Cerebellar cortex (tissue), 1 donor: ENCODE results near the gene ID4.
"Not testable (repeated sequence)": the region's sequence is repeated elsewhere in the genome, so short reads cannot be mapped to it uniquely, and the experiment has no call there.

ENCODE experiments used
- DNase-seq: peaks from one replicate; pipeline ENCODE4 v3.0.0-alpha.2; 2015; ENCODE audit warnings: low spot score

Gene ID4

DNA sequence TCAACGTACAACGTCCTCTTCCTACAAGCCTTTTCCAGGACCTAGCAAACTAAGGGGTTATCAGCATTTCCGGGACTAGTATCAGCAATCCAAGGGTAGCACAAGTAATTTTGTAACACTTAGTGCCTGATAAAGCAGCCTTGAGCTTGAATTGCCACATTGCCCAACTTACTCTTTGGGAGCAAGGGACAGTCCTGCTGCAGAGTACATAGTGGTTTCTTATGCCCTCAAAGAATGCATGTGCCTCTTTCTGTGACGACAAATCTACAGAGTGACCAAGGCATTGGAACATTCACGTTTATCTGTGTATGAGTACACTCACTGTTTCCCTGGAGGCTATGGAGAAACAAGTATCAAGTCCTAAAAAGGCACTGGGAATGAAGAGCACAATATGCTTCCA, 3.2 kb upstream of the ID4 start:
- DNase-seq = no peak

DNA sequence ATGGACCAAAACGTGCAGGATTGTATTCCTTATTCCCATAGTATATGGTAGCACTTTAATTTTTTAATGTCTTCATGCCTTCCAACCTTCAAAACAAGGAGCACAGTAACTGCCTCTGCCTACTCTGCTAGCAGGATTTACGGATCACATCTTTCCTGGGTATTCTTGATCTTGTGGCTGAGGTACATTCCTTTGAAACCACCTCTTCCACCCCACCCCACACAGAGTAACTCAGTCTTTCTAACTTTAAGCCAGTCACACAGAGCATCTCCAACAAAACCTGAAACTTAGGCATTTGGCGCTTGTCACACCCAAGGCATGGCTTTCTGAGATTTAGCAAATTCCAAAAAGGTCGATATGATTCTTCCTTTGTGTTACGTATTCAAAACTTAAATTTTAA, 2.3 kb upstream of the ID4 start:
- DNase-seq = no peak

DNA sequence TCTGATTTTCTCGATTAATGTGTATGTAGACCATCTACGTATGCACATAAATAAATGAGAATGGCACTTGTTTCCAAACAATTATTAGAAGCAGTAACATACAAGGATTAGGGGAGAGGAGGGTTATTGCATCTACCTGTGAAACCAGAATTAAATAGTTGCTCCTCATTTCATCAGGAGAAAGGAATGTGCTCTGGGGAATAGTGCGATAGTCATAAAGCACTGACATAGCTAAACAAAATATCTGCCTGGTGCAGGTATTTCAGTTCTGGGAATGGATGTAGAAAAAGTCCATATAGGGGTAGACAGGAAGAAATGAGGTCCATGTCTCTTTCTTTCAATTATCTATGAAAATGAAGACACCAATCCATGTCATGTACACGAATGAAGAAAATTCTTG, 1.6 kb upstream of the ID4 start:
- DNase-seq = no peak

DNA sequence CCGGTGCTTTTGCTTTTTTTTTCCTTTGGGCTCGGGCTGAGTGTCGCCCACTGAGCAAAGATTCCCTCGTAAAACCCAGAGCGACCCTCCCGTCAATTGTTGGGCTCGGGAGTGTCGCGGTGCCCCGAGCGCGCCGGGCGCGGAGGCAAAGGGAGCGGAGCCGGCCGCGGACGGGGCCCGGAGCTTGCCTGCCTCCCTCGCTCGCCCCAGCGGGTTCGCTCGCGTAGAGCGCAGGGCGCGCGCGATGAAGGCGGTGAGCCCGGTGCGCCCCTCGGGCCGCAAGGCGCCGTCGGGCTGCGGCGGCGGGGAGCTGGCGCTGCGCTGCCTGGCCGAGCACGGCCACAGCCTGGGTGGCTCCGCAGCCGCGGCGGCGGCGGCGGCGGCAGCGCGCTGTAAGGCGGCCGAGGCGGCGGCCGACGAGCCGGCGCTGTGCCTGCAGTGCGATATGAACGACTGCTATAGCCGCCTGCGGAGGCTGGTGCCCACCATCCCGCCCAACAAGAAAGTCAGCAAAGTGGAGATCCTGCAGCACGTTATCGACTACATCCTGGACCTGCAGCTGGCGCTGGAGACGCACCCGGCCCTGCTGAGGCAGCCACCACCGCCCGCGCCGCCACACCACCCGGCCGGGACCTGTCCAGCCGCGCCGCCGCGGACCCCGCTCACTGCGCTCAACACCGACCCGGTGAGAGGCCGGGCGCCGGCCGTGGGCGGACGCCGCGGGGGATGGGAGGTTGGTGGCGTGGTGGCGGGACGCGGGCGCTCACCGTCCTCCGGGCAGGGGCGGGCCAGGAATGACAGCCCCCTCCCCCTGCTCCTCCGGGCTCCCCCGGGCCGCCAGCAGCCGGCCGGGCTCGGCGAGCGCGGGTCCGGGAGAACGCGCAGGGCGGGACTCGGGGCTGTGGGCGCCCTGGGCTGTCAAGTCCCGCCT, 606 bp downstream of the ID4 start:
- DNase-seq = no peak

DNA sequence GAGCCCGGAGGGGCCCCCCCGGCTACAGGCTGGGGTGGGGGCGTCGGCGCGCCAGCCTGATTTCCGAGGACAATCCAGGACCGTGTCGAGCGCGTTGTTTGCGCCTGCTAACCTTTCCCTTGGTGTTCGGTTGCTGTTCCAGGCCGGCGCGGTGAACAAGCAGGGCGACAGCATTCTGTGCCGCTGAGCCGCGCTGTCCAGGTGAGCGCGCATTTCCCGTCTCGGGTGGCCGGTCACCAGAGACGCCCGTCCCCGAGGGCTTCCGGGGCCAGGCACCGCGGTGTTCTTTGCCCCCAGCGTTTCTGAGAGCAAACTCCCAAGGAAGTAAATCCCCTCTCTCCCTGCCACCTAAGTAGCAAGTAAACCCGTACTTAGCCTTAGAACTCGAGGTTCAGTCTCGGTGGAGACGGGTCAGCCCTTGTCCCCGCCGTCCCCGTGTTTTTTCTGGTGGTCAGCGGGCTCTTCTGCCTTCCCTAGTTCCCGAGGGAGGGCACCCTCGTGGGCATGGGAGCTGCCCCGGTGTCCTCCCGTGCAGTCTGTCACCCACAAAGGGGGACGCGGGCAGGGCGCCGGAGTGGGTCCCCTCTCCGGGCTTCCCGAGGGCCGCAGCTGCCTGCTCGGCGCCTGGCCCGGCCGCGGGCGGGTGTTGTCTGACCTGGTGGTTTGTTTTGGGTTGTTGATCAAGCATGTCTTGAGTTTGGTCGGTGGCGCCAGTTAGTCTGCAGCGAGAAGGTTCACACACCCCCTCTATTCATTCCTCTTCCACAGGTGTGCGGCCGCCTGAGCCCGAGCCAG, 1.5 kb downstream of the ID4 start:
- peak; percentile 57 for DNase-seq

DNA sequence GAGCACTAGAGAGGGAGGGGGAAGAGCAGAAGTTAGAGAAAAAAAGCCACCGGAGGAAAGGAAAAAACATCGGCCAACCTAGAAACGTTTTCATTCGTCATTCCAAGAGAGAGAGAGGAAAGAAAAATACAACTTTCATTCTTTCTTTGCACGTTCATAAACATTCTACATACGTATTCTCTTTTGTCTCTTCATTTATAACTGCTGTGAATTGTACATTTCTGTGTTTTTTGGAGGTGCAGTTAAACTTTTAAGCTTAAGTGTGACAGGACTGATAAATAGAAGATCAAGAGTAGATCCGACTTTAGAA, 2.0 kb downstream of the ID4 start:
- DNase-seq = no peak

DNA sequence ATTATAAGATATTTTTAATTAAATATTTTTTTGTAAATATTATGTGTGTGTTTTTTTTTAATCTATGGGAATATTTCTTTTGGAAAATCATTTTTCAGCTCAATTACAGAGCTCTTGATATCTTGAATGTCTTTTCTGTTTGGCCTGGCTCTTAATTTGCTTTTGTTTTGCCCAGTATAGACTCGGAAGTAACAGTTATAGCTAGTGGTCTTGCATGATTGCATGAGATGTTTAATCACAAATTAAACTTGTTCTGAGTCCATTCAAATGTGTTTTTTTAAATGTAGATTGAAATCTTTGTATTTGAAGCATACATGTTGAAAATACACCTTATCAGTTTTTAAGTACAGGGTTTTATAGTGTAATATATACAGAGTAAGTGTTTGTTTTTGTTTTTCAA, 2.6 kb downstream of the ID4 start:
- no peak for DNase-seq

DNA sequence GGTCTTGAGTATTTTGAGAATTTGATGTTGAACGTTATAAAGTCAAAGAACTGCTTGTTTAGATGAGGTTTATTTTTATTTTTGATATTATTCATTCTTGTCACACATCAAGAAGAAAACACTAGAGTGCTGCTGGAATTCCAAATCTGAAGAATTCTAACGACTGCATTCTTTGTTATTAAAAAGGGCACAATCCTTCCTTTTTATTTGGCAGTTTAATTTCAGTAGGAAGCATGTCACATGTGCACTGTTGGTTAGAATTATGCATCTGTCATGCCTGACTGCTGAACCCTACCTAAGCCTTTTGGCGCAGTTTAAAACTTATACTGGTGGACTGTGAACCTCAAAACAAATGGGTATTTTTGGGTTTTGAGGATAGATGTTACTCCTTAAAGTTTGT, 4.0 kb downstream of the ID4 start:
- DNase-seq = no peak

DNA sequence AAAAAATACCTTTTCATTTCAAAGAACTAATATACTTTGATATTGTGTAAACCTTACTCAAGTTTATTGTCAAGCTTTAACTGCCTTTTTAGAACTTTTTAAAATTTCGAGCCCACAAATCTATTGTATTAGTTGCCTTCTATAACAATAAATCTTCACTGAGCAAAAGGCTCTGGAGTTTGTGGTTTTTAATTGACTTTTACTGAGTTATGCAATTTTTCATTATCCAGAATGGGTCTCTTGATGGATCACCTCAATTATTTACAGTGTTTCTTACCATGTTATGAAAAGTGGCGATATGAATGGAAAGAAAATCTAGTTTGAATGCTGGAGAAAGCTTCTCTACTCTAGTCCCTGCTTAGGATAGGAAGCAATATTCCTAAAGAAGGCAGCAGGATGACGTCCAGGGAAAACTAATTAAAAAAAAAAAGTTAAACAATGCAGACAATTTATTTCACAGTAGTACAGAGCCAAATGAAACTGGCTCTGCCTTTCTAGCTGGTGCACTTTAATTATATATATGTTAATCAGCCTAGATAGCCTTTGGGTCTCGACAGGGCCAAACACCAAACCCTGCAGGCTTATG, 5.0 kb downstream of the ID4 start:
- DNase-seq = no peak

DNA sequence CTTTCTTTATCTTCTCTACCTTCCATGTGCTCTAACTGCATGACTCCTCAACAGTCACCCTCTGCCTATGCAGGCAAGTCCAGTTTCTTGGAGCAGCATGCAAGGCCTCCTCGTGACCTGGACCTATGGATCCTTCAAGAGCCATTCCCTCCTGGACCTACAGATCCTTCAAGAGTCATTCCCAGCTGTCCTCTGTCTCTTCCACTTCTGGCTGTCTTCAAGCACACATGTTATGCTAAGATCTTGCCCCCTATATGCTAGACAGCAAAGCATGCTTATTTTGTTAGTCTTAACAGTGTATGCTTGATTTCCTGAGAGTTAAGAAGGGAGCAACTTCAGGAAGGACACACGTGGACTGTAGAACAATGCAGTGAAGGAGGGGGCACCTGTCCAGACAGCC, 7.5 kb downstream of the ID4 start:
- DNase-seq = no peak

DNA sequence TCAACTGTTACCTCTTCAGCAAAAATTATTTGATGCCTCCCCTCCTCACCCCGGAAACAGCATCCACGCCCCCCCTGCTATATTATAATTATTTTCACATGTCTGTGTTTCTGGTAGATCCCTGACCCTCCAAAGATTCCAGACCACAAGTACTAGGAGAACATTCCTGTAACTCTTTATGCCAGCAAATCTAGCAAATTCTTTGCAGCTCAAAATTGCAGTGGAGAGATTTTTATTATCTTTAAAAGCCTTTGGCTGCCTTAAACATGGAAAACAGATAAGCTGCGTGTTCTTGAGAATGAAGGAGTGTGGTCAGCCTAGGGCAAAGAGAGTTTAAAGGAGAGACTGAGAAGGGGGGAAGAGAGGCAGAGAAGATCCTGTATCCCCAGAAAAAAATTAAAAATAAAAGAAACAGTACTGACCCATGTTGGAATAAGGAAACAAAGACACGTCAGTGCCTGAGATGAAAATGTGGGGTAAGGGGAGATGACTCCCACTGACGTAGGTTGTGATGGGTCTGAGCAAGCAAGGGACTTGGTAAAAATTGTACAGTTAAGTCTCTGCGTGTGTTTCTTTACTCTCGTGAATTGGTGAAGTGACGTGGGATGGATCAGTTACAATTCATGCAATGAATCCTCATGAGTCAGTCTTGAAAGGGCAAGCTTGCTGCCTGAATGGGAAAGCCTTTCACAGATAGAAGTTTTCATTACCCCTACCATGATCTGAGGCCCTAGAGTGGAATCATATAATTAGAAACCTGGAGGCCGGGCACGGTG, 8.3 kb downstream of the ID4 start:
- no peak for DNase-seq

DNA sequence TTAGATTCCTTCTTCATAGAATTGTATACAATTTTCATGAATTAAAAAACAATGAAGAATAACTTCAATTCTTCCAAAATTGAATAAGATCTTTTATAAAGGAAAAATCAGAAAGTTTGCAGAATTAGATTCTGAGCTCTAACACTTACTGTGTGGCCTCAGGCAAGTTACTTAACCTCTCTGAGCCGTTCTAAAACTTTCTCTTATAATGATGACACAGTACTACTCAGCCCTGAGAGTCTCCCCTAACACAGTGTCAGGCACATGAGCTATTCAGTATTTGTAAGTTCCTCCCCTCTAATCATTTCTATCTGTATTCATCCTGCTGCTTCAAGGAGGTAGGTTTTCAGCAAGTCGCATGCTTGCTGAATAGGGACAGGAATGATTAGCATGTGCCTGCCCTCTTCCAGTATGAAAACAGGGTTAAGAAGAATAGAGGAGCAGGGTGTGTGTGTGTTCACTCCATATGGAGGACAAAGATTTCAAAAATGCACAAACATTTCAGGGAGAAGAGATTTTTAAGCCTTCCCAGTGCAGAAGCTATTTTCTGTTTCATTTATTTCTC, 11.4 kb downstream of the ID4 start:
- no peak for DNase-seq

DNA sequence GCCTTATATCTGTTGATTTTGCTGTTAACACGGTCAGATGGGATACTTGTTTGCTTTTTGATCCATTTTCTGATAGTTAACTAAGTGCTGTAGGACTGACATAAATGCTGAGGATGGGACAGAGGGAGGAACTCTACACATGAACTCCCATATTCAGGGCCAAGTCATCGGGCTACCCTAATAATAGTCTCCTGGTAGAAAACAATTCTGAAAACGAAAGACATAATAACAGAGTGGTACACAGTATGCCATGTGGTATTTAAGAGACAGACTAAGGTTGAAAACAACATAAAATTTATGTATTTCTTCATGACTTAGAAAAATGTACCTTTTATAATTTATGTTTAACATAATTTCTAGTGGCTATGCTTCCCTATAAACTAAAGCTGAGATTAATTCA, 12.0 kb downstream of the ID4 start:
- no peak for DNase-seq

DNA sequence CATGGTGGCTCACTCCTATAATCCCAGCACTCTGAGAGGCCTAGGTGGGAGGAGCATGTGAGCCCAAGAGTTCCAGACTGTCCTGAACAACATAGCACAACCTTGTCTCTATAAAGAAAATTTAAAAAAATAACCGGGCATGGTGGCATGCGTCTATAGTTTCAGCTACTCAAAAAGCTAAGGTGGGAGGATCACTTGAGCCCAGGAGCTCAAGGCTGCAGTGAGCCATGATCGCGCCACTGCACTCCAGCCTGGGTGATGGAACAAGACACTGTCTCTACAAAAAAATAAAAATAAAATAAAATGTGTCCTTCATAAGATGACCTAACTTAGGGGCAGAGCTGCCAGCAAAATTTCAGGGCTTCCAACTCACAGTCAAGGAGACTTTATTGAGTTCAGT, 12.6 kb downstream of the ID4 start:
- DNase-seq = no peak

DNA sequence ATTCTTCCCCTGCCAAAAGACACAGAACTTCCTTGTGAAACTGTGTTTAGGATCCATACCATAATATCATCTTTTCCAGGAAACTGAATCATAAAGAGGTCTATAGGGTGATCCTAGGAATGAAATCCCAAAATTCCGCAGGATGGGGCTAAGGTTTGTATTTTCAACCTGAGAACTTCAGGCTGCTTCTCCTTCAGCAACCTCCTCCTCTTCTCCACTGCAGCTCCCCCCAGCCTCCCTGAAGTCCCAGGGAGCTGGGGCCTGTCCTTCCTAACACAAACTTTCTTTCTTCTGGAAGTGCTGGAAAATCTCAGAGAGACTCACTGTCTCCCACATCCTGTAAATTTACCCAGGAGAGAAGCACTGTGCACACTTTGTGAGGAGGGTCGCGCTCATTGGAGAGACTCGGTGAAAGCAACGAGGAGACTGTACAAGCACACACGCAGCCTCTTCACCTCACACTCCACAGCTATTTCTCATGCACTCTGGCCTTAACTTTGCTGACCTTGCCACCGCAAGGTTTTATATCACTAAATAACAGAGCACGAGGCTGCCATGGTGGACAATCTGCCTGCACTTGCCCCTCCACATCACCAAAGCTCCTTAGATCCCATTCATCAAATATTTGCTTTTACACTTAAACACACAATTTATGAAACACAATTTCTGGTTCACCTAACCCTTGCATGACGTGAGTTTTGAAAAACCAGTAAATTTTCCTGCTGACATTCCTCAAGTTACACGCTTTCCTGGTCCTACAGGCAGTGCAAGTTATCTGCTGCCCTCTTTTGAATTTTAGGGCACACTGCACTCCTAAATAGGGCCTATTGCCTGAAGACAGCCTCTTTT, 14.3 kb downstream of the ID4 start:
- peak; percentile 81 for DNase-seq

DNA sequence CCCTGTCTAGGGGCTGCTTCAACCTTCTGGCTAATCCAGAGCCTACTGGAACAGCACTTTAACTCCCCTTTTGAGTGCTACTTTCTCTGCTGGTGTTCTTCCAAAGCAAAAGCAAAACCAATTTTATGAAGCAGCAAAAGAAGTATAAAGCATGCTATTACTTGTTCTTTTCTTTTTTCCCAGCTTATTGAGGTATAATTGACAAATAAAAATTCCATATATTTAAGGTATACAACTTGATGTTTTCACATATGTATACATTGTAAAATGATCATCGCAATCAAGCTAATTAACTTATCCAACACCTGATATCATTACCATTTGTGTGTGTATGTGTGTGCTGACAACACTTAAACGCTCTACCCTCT, 14.9 kb downstream of the ID4 start:
- DNase-seq = no peak

DNA sequence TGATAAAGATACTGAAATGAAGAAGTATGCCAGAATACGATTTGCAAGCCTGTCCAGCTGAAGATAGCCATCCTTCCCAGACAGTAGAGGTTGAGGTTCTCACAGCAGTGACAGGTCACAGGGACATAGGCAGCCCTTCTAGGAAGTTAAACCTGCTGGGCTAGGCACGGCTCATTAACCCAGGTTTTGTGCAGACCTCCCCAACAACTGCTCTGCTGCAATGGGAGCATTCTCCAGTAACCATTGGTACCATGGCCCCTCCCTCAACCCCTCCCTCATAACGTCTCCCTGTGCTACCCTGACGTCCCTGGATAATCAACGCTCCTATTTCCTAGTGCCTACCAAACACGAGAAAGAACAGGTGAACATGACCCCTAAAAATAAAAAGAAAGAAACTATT, 15.8 kb downstream of the ID4 start:
- DNase-seq = no peak

DNA sequence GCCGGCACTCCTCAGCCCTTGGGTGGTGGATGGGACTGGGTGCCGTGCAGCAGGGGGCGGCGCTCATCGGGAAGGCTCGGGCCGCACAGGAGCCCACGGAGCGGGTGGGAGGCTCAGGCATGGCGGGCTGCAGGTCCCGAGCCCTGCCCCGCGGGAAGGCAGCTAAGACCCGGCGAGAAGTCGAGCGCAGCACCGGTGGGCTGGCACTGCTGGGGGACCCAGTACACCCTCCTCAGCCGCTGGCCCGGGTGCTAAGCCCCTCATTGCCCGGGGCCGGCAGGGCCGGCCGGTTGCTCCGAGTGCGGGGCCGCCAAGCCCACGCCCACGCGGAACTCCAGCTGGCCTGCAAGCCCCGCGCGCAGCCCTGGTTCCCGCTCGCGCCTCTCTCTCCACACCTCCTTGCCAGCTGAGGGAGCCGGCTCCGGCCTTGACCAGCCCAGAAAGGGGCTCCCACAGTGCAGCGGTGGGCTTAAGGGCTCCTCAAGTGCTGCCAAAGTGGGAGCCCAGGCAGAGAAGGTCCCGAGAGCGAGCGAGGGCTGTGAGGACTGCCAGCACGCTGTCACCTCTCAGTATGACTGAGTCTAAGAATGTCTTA, 17.3 kb downstream of the ID4 start:
- not testable (repeated sequence) for DNase-seq

DNA sequence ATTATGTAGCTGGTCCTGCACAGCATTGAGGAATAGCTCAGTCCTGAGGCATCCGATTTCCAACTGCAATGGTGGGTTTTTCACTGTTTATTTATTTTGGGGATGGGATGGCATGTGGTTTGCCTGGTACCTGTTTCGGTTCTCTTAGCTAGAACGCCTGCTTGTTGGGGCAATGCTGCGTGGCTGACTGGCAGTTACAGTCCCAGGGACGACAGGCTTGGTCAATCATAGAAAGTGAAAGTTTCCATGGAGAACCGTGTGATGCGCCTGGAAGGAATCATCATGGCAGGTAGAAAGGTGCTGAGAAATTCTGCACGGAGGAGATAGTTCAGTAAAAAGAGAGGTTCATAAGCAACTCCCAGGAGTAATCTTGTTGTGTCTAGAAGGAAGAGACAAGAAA, 18.4 kb downstream of the ID4 start:
- no peak for DNase-seq

DNA sequence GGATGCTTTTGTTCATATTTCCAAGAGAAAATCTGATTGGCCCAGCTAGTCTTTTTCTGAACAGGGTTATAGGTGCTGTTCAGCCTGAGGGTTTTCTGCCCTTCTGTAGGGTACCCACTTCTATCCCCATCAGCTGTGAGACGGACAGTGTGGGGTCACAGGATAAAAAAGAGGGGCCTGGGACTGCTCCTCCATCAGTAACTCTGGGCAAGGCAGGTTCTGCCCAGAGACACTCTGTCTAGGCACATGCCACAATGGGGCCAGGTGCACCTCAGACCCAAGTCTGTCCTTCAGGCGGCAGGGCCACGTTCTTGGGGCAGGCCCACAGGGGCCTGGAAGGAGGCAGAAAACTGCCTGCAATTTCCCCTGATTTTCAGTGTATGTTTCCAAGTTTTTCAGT, 20.0 kb downstream of the ID4 start:
- no peak for DNase-seq

DNA sequence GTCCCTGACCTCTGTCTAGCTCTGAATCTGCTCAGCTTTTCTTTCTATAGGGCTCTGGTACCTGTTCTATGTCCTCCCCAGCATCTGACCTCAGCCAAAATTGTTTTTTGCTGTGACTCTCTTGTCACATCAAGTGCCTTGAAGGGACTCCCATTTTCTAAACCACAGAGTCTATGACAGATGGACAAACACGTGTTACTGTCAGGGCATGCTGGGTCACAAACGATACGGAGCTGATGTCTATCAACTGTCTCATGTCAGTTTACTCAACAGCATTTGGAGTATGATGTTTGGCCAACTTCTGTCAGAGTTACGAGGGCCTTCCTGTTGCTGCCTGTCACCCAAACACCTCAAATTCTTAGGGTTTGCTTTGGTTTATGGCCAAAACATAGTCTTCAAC, 20.5 kb downstream of the ID4 start:
- no peak for DNase-seq
